Nephron (organoid): ENCODE data around the gene KLC4.
A peak's percentile ranks its signal among the peaks of the same experiment; 100 is the strongest.

Experiments used
- H3K27ac Mint-ChIP-seq, 3 experiments: 2 replicates each; pipeline ENCODE4 v1.8.0; 2020; ENCODE audit warnings: mixed read lengths in 3 of 3, mild to moderate bottlenecking in 2 of 3, moderate library complexity in 1 of 3
- H3K27me3 Mint-ChIP-seq: 2 replicates; pipeline ENCODE4 v1.8.0; 2021; ENCODE audit warnings: low read depth, mild to moderate bottlenecking, moderate library complexity, mixed read lengths
- H3K36me3 Mint-ChIP-seq: 2 replicates; pipeline ENCODE4 v1.8.0; 2020; ENCODE audit warnings: low read depth, mixed read lengths
- H3K4me1 Mint-ChIP-seq: 2 replicates; pipeline ENCODE4 v1.8.0; 2020; ENCODE audit warnings: mixed read lengths
- H3K4me3 Mint-ChIP-seq, 3 experiments: 2 replicates each; pipeline ENCODE4 v1.8.0; 2020; ENCODE audit warnings: mild to moderate bottlenecking in 3 of 3, mixed read lengths in 3 of 3, moderate library complexity in 2 of 3
- H3K9me3 Mint-ChIP-seq: 2 replicates; pipeline ENCODE4 v1.8.0; 2020; ENCODE audit warnings: mixed read lengths
- TF ChIP-seq, protein P1 (sequence below), 3 experiments: fragments of 200-600 bp; sonication (generic); IDR thresholded peaks; one replicate each; pipeline ENCODE4 v1.5.0; 2021; ENCODE audit warnings: antibody characterized with exemption in 3 of 3; ENCODE audit not compliant: unreplicated experiment in 3 of 3

KLC4 gene

DNA sequence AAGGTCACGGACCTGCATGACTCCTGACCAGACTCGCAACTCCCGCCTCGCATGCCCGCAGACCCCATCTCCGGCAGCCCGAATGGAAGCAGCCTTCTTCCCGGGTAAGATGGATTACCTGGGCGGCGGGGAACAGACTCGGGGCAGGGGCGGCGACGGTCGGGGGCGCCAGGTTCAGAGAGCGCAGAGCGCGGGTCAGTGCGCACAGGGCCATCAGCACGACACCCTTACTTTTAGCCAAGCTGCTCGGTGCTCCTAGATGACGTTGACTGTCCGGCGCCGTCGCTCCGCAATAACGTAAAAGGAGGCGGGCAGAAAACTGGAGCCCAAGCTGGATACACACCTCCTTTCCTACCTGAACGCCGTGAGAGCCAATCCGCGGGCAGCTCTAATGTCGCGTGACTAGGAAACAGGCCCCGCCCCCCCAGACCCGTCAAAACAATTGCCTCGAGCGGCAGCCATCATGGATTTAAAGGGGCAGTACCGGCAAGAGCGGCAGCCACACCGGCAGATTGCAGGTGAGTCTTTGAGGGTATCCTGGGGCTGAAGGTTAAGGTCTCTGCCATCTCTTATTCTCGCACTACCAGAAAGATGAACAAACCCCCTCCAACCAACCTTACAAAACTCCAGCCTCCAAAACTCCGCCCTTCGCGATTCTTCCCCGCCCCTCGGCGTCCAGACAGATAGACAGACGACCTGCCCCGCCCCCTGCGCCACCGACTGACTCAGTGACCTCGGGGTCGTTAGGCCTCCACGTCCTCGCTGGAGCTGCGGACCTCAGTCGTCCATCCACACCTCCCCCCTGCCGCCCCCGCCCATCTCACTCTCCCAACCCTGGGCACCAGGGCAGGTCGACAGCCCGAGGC is at the start of gene KLC4, which contains the start of gene MRPL2:
Gene KLC4 (plus strand): TSS at position 464 of the 866 bp plus-strand sequence. CDS start 1,705 bp downstream, outside the sequence.
Gene MRPL2 (minus strand): TSS at position 267 of the 866 bp plus-strand sequence. CDS start 53 bp downstream, at position 214.
- Mint-ChIP-seq H3K36me3 (peaks cover 45% of the 10 kb centered on the region), H3K27me3 (no peaks in the 10 kb centered on the region), H3K9me3 (no peaks in the 10 kb centered on the region), H3K27ac (peak within 1 kb of the TSS; percentile 97 to 100 (median 99)), H3K4me1 (peaks cover 38% of the 10 kb centered on the region), H3K4me3 (peak within 1 kb of the TSS; percentile 96 to 97 (median 96))
- TF ChIP-seq, protein P1, sequence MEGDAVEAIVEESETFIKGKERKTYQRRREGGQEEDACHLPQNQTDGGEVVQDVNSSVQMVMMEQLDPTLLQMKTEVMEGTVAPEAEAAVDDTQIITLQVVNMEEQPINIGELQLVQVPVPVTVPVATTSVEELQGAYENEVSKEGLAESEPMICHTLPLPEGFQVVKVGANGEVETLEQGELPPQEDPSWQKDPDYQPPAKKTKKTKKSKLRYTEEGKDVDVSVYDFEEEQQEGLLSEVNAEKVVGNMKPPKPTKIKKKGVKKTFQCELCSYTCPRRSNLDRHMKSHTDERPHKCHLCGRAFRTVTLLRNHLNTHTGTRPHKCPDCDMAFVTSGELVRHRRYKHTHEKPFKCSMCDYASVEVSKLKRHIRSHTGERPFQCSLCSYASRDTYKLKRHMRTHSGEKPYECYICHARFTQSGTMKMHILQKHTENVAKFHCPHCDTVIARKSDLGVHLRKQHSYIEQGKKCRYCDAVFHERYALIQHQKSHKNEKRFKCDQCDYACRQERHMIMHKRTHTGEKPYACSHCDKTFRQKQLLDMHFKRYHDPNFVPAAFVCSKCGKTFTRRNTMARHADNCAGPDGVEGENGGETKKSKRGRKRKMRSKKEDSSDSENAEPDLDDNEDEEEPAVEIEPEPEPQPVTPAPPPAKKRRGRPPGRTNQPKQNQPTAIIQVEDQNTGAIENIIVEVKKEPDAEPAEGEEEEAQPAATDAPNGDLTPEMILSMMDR (IDR thresholded peaks at IDR 0.05; ENCODE audit: unreplicated experiment in 3 of 3) = no peak

DNA sequence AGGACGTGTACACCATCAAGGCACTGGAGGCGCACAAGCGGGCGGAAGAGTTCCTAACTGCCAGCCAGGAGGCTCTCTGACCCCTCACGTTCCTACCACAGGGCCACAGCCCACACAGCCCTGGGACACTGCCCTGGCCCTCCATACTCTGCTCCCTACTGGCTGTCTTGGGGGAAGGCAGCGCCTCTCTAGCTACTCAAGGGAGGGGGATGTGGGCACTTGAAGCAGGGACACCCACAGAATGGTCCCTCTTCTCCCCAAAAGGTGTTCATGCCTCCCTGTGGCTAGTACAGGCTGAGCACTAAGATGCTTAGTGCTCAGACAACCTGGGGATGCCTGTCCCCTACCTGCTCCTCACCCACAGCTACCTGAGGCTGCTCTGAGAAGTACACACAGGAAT is 48.2 kb upstream of the KLC4 start:
- Mint-ChIP-seq H3K4me3 (peak overlapping the region; percentile 94 to 97 (median 94)), H3K9me3 (no peaks in the 10 kb centered on the region), H3K4me1 (peaks cover 37% of the 10 kb centered on the region), H3K27ac (no peak overlapping the region), H3K36me3 (peaks cover 44% of the 10 kb centered on the region), H3K27me3 (peaks cover 4% of the 10 kb centered on the region)
- TF ChIP-seq, protein P1 (IDR thresholded peaks at IDR 0.05; ENCODE audit: unreplicated experiment in 3 of 3) = no peak

GRCh38 chr6:43012364-43012763 is 47.1 kb upstream of the KLC4 start:
- H3K36me3 Mint-ChIP-seq = peaks cover 42% of the 10 kb centered on the region
- peak overlapping the region; percentile 94 to 97 (median 94) for H3K4me3 Mint-ChIP-seq
- peaks cover 7% of the 10 kb centered on the region for H3K27me3 Mint-ChIP-seq
- peak overlapping the region in 1 of 3 experiments; percentile 97 for H3K27ac Mint-ChIP-seq
- TF ChIP-seq, protein P1 (IDR thresholded peaks at IDR 0.05; ENCODE audit: unreplicated experiment in 3 of 3) = no peak
- H3K9me3 Mint-ChIP-seq = no peaks in the 10 kb centered on the region
- H3K4me1 Mint-ChIP-seq = peaks cover 44% of the 10 kb centered on the region

DNA sequence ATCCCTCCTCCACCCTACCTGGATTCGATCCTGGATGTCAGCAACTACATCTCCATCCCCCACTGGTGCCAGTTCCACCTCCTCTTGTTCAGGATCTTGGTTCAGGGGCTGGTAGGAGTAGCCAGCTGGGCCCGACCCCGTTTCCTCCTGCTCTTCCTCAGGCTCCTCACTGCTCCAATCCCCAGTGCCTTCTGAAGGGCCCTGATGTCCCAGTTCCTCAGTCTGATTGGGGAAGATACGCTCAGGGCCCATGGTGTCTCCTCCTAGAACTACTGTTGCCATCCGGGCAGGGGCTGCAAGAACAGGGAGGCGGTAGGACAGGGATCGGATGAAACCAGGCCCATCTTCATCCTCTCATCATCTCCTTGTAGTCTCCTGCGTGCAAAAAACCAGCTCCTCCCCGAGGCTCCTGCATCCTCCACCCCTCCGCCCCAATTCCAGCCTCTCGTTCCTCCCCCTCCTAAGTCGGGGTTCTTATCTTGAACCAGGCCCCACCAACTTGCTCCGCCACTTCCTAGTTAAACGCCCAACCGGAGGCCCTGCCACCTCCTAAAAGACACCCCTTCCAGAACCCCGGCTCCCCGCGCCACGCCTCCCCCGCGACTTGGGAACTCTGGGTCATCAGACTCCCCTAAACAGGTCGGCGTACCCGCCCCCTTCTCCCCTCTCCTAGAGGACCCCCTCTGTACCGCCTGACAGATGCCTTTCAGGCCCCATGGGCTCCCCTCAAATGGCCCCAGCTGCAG is 46.2 kb upstream of the KLC4 start:
- Mint-ChIP-seq H3K9me3 (no peaks in the 10 kb centered on the region), H3K27ac (peak overlapping the region; percentile 82 to 97 (median 89)), H3K36me3 (peaks cover 42% of the 10 kb centered on the region), H3K27me3 (peaks cover 7% of the 10 kb centered on the region), H3K4me3 (peak overlapping the region; percentile 94 to 97 (median 94)), H3K4me1 (peaks cover 52% of the 10 kb centered on the region)
- TF ChIP-seq, protein P1 (IDR thresholded peaks at IDR 0.05; ENCODE audit: unreplicated experiment in 3 of 3) = no peak

DNA sequence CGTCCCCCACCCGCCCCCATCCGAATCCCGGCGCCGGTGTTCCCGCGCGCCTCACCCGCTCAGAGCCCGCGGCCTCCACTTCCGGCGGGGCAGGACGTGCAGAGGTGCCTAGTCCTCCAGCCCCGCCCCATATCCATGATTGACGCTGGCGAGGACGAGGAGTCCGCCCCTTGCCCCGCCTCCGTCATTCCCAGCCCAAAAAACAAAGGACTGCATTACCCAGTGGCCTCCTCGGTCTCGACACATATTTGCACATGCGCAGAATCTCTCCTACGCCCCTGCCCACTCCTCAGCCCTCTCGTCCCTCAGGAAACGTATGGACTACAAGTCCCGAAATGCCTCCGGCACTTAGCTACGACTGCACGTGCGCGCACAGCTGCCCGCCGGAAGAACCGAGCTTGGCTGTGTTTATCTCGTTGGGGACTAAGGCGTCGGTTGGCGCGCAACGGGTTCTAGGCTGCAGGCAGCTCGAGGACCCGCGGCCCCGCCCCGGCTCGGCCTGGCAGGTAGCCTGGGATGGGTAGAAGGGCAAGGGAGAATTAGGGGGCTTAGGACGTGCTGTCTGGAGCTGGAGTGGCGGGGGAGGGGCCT is 45.5 kb upstream of the KLC4 start, which contains the start of the genes KLHDC3 and MEA1:
Gene KLHDC3 (plus strand): TSS at position 407 of the 591 bp plus-strand sequence. CDS start 2,944 bp downstream, outside the sequence.
Gene MEA1 (minus strand): TSS at position 104 of the 591 bp plus-strand sequence. CDS start 133 bp downstream, outside the sequence.
- Mint-ChIP-seq H3K27ac (peak within 1 kb of the TSS; percentile 82 to 97 (median 89)), H3K27me3 (peaks cover 7% of the 10 kb centered on the region), H3K9me3 (no peaks in the 10 kb centered on the region), H3K4me1 (peaks cover 58% of the 10 kb centered on the region), H3K4me3 (peak within 1 kb of the TSS; percentile 94 to 97 (median 94)), H3K36me3 (peaks cover 44% of the 10 kb centered on the region)
- TF ChIP-seq, protein P1 (IDR thresholded peaks at IDR 0.05; ENCODE audit: unreplicated experiment in 3 of 3) = no peak
